GM18505 (cell line): ENCODE data around the gene FBXO27.
A peak's percentile ranks its signal among the peaks of the same experiment; 100 is the strongest.
"Not testable (repeated sequence)": the region's sequence is repeated elsewhere in the genome, so short reads cannot be mapped to it uniquely, and the experiment has no call there.

Experiments used
- ATAC-seq: cut with Tn5 transposase; IDR thresholded peaks from one replicate; pipeline ENCODE4 v1.9.1; 2021; ENCODE audit not compliant: unreplicated experiment
- POLR2A ChIP-seq: IDR thresholded peaks from 4 replicates; pipeline ENCODE4 v1.6.1; 2011; ENCODE audit warnings: borderline replicate concordance; ENCODE audit not compliant: insufficient read depth, insufficient read length; ENCODE audit errors: extremely low read depth

FBXO27 gene

GRCh38 chr19:38989066-38989605 lies 43.2 kb downstream of the FBXO27 start:
- no peak for TF ChIP-seq POLR2A
- ATAC-seq, result no peak

- ATAC-seq, result not testable (repeated sequence)
Observed at GRCh38 chr19:38988627-38989026, 43.7 kb downstream of the FBXO27 start.

- not testable (repeated sequence) for ATAC-seq
Observed at GRCh38 chr19:38987745-38988144, 44.6 kb downstream of the FBXO27 start.

GRCh38 chr19:38985262-38985661 lies 47.1 kb downstream of the FBXO27 start:
- TF ChIP-seq POLR2A, result no peak
- ATAC-seq, result no peak

GRCh38 chr19:38980583-38981374 lies 51.6 kb downstream of the FBXO27 start:
- no peak for ATAC-seq
- TF ChIP-seq POLR2A, result no peak

- TF ChIP-seq POLR2A, result no peak
- no peak for ATAC-seq
Observed at GRCh38 chr19:38979812-38980211, 52.5 kb downstream of the FBXO27 start.

GRCh38 chr19:38978326-38978689 lies 54.0 kb downstream of the FBXO27 start:
- no peak for ATAC-seq
- TF ChIP-seq POLR2A, result no peak

- TF ChIP-seq POLR2A, result no peak
- ATAC-seq, result peak; percentile 65
Observed at GRCh38 chr19:38977445-38978325, 54.7 kb downstream of the FBXO27 start.

GRCh38 chr19:38975861-38976271 lies 56.5 kb downstream of the FBXO27 start:
- no peak for ATAC-seq
- TF ChIP-seq POLR2A, result no peak

GRCh38 chr19:38975214-38975860 lies 57.0 kb downstream of the FBXO27 start, which contains the start of gene FBXO17:
Gene FBXO17 (minus strand): TSS chr19:38975742. CDS start chr19:38950319, 25,423 bp downstream.
- TF ChIP-seq POLR2A, result no peak
- no peak for ATAC-seq

- TF ChIP-seq POLR2A, result no peak
- ATAC-seq, result no peak
Observed at GRCh38 chr19:38974624-38975213, 57.6 kb downstream of the FBXO27 start.
